ENCODE results near the gene PABPN1. TPM values are rescaled to one million over a fixed set of nuclear protein-coding genes. Genes with fewer than 3 reads are reported as not detected.

PABPN1 gene
- polyA plus RNA-seq, 6 donors from 2014 or later = 114 to 160 (median 145) TPM

DNA sequence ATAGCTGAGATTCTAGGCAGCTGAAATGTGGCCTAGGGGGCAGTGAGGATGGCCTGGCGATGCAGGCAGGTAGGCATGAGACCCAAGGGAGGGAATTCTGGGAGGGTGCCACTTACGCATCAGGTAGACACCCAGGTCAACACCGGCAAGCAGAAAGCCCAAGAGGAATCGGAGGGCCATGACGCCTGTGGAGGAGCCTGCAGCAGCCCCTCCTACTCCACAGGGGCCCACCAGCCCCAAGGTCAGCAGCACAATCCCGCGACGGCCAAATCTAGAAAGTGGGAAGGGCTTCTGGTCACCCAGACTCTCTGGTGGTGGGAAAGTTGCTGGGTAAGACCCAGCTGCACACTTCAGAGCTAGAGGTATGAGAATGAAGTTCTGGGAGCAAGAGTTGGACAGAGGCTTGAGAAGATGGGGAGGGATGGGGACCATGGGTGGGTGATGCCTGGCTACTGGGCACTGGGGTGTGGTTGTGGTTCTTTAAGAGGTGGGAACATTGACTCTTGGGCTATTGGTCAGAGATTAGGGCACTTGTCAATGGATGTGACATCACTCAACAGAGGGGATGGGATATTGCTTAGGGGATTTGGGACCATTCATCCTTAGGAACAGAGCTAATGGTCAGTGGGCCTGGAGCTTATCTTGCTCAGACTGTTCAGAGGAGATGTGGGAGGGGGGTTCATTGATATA, 28.0 kb downstream of the PABPN1 start:
- Mint-ChIP-seq H3K9me3 (peaks cover 0 to 4% (median 0%) of the 10 kb centered on the region in 7 donors), H3K36me3 (peaks cover 0 to 22% of the 10 kb centered on the region in 2 donors), H3K27me3 (peaks cover 36 to 75% (median 73%) of the 10 kb centered on the region in 3 donors), H3K27ac (no peak overlapping the region), H3K4me1 (peaks cover 10 to 12% (median 11%) of the 10 kb centered on the region in 3 donors), H3K4me3 (peak overlapping the region in 2 of 8 donors; percentile 36 to 71)
- ATAC-seq (ENCODE audit: low read depth in 2 of 2) = no peak
- DNase-seq = no peak

DNA sequence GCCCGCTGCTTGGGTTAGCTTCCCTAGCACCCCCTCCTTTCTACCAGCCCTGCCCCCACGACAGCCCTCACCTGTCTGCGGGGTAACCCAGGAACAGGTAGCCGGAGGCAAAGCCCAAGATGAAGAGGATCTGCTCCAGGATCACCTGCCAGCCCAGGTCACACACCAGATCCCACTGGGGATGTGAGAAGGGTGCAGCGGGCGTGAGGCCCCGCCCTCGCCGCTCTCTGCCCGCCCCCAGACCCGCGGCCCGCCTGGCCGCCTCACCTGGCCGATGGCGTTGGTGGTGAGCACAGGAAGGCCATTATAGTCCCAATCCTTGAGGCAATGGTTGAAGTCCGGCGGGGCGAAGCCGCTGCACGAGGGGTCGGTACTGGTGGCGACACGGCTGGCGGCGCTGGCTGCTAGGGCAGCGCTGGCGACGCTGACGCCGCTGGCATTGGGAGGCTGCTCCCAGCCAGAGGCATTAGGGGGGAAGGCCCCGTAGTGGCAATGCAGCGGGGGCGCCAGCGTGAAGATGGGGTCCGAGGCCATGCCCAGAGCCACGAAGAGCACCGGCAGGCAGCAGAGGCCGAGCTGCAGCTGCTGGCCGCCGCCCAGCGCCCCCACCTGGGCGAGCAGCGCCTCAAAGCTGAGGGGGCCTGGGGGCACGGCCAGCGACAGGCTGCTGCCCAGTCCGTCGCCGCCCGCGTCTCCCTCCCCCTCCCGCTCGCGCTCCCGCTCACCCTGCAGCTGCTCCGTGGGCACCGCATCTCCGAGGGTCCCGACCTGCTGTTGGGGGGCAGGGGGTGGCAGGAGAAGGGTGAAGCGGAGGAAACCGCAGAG, 30.6 kb downstream of the PABPN1 start:
- Mint-ChIP-seq H3K4me1 (peaks cover 10 to 12% (median 11%) of the 10 kb centered on the region in 3 donors), H3K9me3 (peaks cover 0 to 4% (median 0%) of the 10 kb centered on the region in 7 donors), H3K4me3 (peak overlapping the region; percentile 7 to 88 (median 78)), H3K27me3 (peaks cover 57 to 86% (median 85%) of the 10 kb centered on the region in 3 donors), H3K27ac (no peak overlapping the region), H3K36me3 (peaks cover 0 to 22% of the 10 kb centered on the region in 2 donors)
- ATAC-seq (ENCODE audit: low read depth in 2 of 2) (no peak), DNase-seq (no peak)

DNA sequence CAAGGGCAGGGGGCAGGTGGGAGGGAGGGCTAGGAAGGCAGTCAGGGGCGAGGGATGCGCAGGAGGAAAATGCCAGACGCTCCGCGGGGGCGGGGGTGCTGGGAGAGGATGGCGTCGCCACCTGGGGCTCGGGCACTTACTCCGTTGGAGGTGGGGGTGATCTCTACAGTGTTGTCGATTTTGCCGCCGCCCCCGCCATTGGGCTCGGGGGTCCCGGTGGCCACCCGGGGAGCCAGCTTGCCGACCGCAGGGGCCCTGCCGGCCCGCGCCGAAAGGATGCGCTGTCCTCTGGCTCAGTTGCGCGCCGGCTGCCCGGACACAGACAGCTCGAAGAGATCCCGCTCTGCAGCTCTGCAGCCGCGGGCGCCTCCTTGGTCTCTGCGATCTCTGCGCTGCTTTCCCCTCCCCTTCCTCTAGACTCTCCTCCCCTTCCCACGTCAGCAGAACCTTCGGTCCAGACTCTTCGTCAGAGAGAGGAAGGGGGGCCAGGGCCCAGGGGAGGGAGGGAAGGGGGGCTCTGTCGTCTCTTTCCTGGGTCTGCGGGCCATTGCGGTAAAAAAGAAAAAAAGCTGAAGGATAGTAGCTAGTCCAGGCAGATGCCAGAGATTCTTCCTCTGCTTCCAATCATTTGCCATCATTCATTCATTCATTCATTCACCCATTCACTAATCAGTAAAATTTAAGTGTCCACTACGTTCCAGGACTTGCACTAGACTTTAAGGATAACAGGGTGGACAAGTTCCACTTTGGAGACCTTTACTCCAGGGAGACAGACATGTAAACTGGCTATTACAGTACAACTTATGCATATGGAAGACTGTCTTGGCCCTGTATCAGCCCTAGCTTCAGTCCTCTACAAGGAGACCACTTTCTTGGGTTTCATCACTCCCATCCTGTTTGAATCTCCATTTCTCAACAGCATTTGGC, 31.5 kb downstream of the PABPN1 start, which contains the start of gene SLC22A17:
SLC22A17 (minus strand) TSS at position 382 of the 927 bp plus-strand sequence.
- Mint-ChIP-seq H3K4me1 (peaks cover 10 to 12% (median 11%) of the 10 kb centered on the region in 3 donors), H3K4me3 (peak within 1 kb of the TSS; percentile 39 to 88 (median 82)), H3K36me3 (peaks cover 0 to 22% of the 10 kb centered on the region in 2 donors), H3K9me3 (peaks cover 0 to 4% (median 0%) of the 10 kb centered on the region in 7 donors), H3K27ac (peak within 1 kb of the TSS in 1 of 6 donors; percentile 69), H3K27me3 (peaks cover 57 to 82% (median 78%) of the 10 kb centered on the region in 3 donors)
- DNase-seq = peak; percentile 36
- peak; percentile 81 to 82 for ATAC-seq (ENCODE audit: low read depth in 2 of 2)

DNA sequence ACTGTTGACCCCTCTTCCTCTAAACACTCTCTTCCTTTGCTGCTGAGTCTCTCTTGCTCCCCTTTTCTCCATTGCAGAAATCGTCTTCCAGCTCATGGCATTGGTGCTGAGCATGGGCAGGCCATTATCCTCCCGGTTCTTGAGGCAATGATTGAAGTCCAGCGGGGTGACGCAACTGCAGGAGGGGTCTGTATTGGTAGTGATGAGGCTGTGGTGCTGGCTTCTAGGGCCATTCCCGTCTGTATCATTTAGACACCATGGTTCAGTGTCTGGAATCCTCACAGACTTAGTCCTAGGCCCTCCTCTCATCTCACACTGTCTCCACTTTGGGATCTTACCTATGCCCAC, 32.1 kb downstream of the PABPN1 start:
- DNase-seq = no peak
- Mint-ChIP-seq H3K27me3 (peaks cover 61 to 77% (median 71%) of the 10 kb centered on the region in 3 donors), H3K36me3 (peaks cover 0 to 22% of the 10 kb centered on the region in 2 donors), H3K27ac (peak overlapping the region in 1 of 6 donors; percentile 69), H3K4me1 (peaks cover 10 to 12% (median 11%) of the 10 kb centered on the region in 3 donors), H3K4me3 (peak overlapping the region; percentile 39 to 88 (median 82)), H3K9me3 (peaks cover 0 to 4% (median 0%) of the 10 kb centered on the region in 7 donors)
- ATAC-seq (ENCODE audit: low read depth in 2 of 2) = no peak

DNA sequence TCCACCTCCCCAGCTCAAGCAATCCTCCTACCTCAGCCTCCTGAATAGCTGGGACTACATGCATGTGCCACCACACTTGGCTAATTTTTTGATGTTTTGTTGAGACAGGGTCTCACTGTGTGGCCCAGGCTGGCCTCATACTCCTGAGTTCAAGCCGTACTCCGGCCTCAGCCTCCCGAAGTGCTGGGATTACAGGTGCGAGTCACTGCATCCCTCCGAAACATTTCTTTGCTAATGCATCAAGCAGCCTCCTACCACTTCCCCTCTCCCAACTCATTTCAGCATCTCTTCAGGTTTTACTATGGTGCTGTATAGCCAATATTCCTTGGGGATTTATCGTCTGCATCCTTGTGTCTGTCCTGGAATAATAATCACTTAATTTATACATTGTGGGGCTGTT, 33.7 kb downstream of the PABPN1 start:
- no peak for ATAC-seq (ENCODE audit: low read depth in 2 of 2)
- peaks cover 0 to 22% of the 10 kb centered on the region in 2 donors for H3K36me3 Mint-ChIP-seq
- peak overlapping the region in 2 of 8 donors; percentile 4 to 9 for H3K4me3 Mint-ChIP-seq
- H3K9me3 Mint-ChIP-seq = peaks cover 0 to 4% (median 0%) of the 10 kb centered on the region in 7 donors
- H3K27me3 Mint-ChIP-seq = peaks cover 56 to 74% (median 61%) of the 10 kb centered on the region in 3 donors
- no peak overlapping the region for H3K27ac Mint-ChIP-seq
- peaks cover 10 to 12% (median 11%) of the 10 kb centered on the region in 3 donors for H3K4me1 Mint-ChIP-seq
- DNase-seq = no peak

DNA sequence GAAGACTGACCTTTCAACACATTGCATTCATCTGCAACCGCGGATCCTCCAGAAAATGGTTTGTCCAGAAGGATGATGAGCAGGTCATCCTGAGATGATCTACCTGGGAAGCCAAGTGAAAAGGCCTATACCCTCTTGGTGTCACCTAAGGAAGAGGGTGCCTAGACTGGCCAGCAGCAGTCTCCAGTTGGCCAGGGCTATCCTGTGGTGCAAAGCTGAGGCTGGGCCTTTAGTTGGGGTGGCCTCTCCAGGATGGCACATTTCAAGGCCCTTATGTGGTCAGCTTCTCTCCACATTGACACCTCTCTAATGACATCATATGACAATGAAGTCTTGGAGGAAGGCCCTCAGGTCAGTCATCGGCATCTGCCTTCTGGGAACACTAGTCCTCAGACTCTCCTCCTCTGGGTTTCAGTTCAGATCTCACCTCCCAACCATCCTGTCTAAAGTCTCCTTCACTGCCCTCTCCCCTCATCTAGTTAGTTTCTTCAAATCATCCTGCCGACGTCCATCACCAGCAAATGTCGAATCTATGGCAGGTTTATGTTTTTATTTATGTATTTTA, 34.7 kb downstream of the PABPN1 start:
- DNase-seq (no peak), ATAC-seq (ENCODE audit: low read depth in 2 of 2) (no peak)
- Mint-ChIP-seq H3K27me3 (peaks cover 50 to 72% (median 56%) of the 10 kb centered on the region in 3 donors), H3K4me1 (peaks cover 9 to 11% (median 10%) of the 10 kb centered on the region in 3 donors), H3K27ac (peak overlapping the region in 1 of 6 donors; percentile 2), H3K9me3 (no peaks in the 10 kb centered on the region), H3K4me3 (no peak overlapping the region), H3K36me3 (peaks cover 0 to 15% of the 10 kb centered on the region in 2 donors)

DNA sequence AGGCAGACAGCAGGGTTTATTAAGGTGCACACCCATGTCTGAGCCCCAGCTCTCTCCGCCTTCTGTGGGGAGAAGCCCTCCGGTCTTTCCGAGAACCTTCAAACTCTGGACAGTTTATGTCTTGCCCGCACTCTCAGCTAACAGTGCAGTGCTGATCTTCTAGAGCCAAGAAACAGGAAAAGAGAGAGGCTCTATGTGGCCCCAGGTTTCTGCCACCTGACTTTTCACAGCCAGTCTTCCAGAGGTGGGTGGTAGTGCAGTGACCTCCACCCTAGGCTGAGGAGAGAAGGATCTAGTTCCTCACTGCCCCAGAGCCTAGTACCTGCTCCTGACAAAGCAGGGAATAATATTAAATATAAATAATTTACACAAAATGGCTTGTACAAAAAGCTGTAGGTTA, 35.4 kb downstream of the PABPN1 start:
- H3K36me3 Mint-ChIP-seq = peaks cover 0 to 10% of the 10 kb centered on the region in 2 donors
- ATAC-seq (ENCODE audit: low read depth in 2 of 2) (no peak), DNase-seq (no peak)
- H3K27ac Mint-ChIP-seq = no peak overlapping the region
- peaks cover 47 to 69% (median 53%) of the 10 kb centered on the region in 3 donors for H3K27me3 Mint-ChIP-seq
- peaks cover 7 to 11% (median 10%) of the 10 kb centered on the region in 3 donors for H3K4me1 Mint-ChIP-seq
- H3K4me3 Mint-ChIP-seq = no peak overlapping the region
- H3K9me3 Mint-ChIP-seq = no peaks in the 10 kb centered on the region

DNA sequence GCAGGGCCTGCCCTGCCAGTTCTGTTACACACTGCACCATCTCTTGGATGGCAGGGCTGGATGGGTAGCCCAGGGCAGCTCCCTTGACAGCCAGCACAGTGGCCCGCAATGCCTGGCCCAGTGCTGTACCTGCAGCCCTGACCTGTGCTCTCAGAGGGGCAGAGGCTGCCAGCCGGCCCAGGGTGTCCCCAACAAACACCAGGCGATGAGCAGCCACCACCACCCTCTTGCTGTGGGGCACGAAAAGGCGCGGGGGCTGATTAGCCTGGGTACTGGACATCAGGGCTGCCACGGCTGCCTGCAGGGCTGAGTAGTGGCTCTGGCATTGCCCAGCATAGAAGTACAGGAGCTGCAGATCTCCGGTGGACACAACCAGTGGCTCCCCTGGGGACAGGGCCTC, 36.0 kb downstream of the PABPN1 start:
- Mint-ChIP-seq H3K36me3 (peaks cover 0 to 10% of the 10 kb centered on the region in 2 donors), H3K9me3 (no peaks in the 10 kb centered on the region), H3K27me3 (peaks cover 51 to 75% (median 53%) of the 10 kb centered on the region in 3 donors), H3K27ac (no peak overlapping the region), H3K4me3 (no peak overlapping the region), H3K4me1 (peaks cover 7 to 11% (median 10%) of the 10 kb centered on the region in 3 donors)
- DNase-seq = no peak
- no peak for ATAC-seq (ENCODE audit: low read depth in 2 of 2)

DNA sequence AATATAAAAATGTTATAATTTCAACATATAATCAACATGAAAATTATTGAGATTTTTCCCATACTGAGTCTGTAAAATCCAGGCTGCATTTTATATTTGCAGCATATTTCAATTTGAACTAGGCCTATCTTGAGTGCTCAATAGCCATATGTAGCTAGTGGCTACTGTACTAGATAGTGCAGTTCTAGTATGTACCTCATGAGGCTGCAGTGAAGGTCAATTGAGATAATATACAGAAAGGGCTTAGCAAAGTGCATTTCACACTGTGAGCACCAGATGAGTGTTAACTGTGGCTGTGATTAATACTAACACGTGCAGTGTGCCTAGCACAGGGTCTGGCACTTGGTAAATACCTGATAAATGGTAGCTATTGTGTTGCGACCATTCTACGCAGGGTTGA, 36.8 kb downstream of the PABPN1 start:
- H3K27me3 Mint-ChIP-seq = peaks cover 50 to 73% (median 50%) of the 10 kb centered on the region in 3 donors
- peaks cover 0 to 8% of the 10 kb centered on the region in 2 donors for H3K36me3 Mint-ChIP-seq
- H3K9me3 Mint-ChIP-seq = no peaks in the 10 kb centered on the region
- no peak overlapping the region for H3K27ac Mint-ChIP-seq
- no peak for DNase-seq
- no peak for ATAC-seq (ENCODE audit: low read depth in 2 of 2)
- H3K4me3 Mint-ChIP-seq = no peak overlapping the region
- peaks cover 3 to 8% (median 7%) of the 10 kb centered on the region in 3 donors for H3K4me1 Mint-ChIP-seq

DNA sequence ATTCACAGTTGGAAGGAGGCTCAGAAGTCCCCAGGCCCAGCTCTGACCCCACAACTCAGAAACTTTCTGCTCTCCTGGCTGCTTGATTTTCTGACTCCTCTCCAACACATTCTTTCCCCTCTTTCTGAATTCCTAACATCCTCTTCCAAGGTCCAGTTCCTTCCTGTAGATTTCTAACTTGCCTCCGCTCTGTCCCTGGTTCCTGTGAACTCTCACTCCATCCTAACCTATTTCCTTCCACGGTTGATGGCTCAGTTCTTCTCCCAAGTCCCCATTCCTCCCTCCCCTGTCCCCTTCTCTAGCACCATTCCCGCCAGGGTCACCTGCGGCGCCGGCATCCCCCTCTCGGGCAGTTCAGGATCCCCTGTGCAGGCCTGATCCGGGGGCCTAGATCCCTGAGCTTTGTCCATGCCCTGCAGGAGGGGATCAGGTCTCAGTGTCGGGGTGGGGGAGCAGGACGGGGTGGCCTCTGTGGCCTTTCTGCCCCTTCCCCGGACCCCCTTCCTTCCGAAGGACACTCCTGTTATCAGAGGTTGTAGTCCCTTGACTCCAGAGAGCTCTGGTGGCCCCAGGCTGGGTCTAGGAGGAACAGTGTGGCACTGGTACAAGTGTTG, 37.4 kb downstream of the PABPN1 start:
- DNase-seq = no peak
- peaks cover 0 to 2% of the 10 kb centered on the region in 2 donors for H3K36me3 Mint-ChIP-seq
- H3K4me1 Mint-ChIP-seq = peaks cover 0 to 2% (median 1%) of the 10 kb centered on the region in 3 donors
- H3K27me3 Mint-ChIP-seq = peaks cover 44 to 73% (median 47%) of the 10 kb centered on the region in 3 donors
- no peak for ATAC-seq (ENCODE audit: low read depth in 2 of 2)
- no peak overlapping the region for H3K4me3 Mint-ChIP-seq
- no peak overlapping the region for H3K27ac Mint-ChIP-seq
- no peaks in the 10 kb centered on the region for H3K9me3 Mint-ChIP-seq

DNA sequence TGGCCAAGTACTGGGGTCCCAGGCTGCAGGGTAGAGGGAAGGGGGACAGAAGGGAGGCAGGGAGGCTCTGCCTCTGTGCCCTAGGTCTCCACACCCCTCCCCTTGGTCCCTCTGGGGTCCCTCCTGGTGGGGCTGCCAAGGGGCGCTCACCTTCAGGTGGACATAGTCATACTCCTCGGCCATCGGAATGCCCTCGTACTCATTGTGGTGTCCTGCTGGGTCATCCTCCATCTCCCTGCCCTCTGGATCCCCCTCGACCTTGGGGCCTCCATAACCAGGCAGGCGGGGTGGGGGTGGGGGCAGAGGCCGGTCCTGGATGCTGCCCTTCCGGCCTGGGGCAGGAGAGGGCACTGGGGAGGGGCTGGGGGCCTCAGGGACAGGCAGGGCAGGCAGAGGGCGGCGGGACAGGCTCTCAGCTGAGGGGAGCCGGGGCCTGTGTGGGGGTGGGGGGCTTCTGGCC, 37.9 kb downstream of the PABPN1 start:
- Mint-ChIP-seq H3K27ac (no peak overlapping the region), H3K4me3 (no peak overlapping the region), H3K9me3 (no peaks in the 10 kb centered on the region), H3K36me3 (no peaks in the 10 kb centered on the region), H3K4me1 (no peaks in the 10 kb centered on the region), H3K27me3 (peaks cover 42 to 73% (median 42%) of the 10 kb centered on the region in 3 donors)
- ATAC-seq (ENCODE audit: low read depth in 2 of 2) (no peak), DNase-seq (no peak)

All from naive B cell (primary cell).